GM10847 (cell line): Measurements from ENCODE around the gene GDPD2.

Experiments used
- POLR2A ChIP-seq: IDR thresholded peaks from 2 replicates; pipeline ENCODE4 v1.6.1; 2011; ENCODE audit not compliant: insufficient read length; ENCODE audit errors: extremely low read depth

GDPD2 gene

GRCh38 chrX:70422851-70423341 lies at the start of gene GDPD2:
Gene GDPD2, plus strand, starts transcription at chrX:70423314. Its CDS starts 1,671 bp downstream, at chrX:70424985.
- TF ChIP-seq POLR2A, result no peak

- TF ChIP-seq POLR2A, result no peak
Observed at GRCh38 chrX:70386235-70386634, 36.9 kb upstream of the GDPD2 start.

- no peak for TF ChIP-seq POLR2A
Observed at GRCh38 chrX:70398899-70399298, 24.2 kb upstream of the GDPD2 start.

GRCh38 chrX:70402721-70403120 lies 20.4 kb upstream of the GDPD2 start:
- no peak for TF ChIP-seq POLR2A

- TF ChIP-seq POLR2A, result no peak
Observed at GRCh38 chrX:70405003-70405402, 18.1 kb upstream of the GDPD2 start.

- no peak for TF ChIP-seq POLR2A
Observed at GRCh38 chrX:70410921-70411320, 12.2 kb upstream of the GDPD2 start.

- TF ChIP-seq POLR2A, result no peak
Observed at GRCh38 chrX:70411475-70411874, 11.6 kb upstream of the GDPD2 start.

GRCh38 chrX:70421618-70422017 lies 1.5 kb upstream of the GDPD2 start:
- no peak for TF ChIP-seq POLR2A

GRCh38 chrX:70423936-70424675 lies 992 bp downstream of the GDPD2 start:
- no peak for TF ChIP-seq POLR2A

- no peak for TF ChIP-seq POLR2A
Observed at GRCh38 chrX:70424801-70425200, 1.7 kb downstream of the GDPD2 start.

GRCh38 chrX:70426286-70427278 lies 3.5 kb downstream of the GDPD2 start:
- no peak for TF ChIP-seq POLR2A

GRCh38 chrX:70427365-70427764 lies 4.3 kb downstream of the GDPD2 start:
- TF ChIP-seq POLR2A, result no peak

- no peak for TF ChIP-seq POLR2A
Observed at GRCh38 chrX:70429759-70430158, 6.6 kb downstream of the GDPD2 start.

GRCh38 chrX:70432936-70433847 lies 10.1 kb downstream of the GDPD2 start:
- no peak for TF ChIP-seq POLR2A

GRCh38 chrX:70433848-70434351 lies 10.8 kb downstream of the GDPD2 start:
- TF ChIP-seq POLR2A, result no peak

GRCh38 chrX:70434352-70434866 lies 11.3 kb downstream of the GDPD2 start:
- TF ChIP-seq POLR2A, result no peak
